PC-3 (cell line): ENCODE measurements around the gene ACAP2.

Source experiments
- CTCF ChIP-seq: fragments of 300-600 bp; sonication (generic); conservative IDR thresholded peaks from 2 replicates; pipeline ENCODE4 v1.5.1; 2017; ENCODE audit warnings: antibody characterized with exemption, low read depth, mild to moderate bottlenecking, low read length
- EZH2 ChIP-seq: fragments of 300-600 bp; sonication (generic); IDR thresholded peaks from one replicate; pipeline ENCODE4 v1.6.1; 2017; ENCODE audit warnings: antibody characterized with exemption, mild to moderate bottlenecking, low read length; ENCODE audit not compliant: unreplicated experiment
- EZH2phosphoT487 ChIP-seq: fragments of 300-600 bp; sonication (generic); IDR thresholded peaks from 2 replicates; pipeline ENCODE4 v1.6.1; 2018; ENCODE audit warnings: mild to moderate bottlenecking, antibody characterized with exemption, low read length, borderline replicate concordance

GRCh38 chr3:195467641-195468390 lies 25.0 kb upstream of the ACAP2 start:
- TF ChIP-seq CTCF (no peak), EZH2phosphoT487 (no peak), EZH2 (no peak)
